Measurements from ENCODE around the gene RPAP3. TPM values are rescaled to one million over a fixed set of nuclear protein-coding genes. Genes with fewer than 3 reads are reported as not detected.

The RPAP3 gene
- total and polyA plus RNA-seq, 4 donors, result 4.6 to 22.7 (median 13.2) TPM

DNA sequence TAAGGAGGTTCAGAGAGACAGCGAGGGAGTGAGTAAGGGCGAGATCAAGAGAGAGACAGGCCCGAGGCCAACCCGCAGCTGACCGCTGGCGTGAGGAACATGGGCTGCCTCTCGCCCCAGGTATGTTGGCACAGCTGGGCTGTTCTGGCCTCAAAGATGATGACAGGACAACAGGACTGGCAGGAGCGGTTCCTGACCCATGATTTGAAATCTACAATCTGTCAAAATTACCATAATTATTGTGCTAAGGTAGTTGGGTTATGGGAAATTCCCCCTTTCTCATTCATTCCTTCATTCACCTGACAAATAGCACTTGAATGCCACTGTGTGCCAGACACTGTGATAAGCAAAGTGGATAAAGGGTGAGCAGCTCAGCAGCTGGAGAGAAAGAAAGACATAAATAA, 24.5 kb upstream of the RPAP3 start:
- Histone ChIP-seq H3K4me3 (ENCODE audit: low read length in 2 of 2) (no peak overlapping the region), H3K27ac (ENCODE audit: low read depth in 1 of 2, low read length in 2 of 2) (no peak overlapping the region), H3K27me3 (ENCODE audit: control insufficient read depth in 1 of 2, insufficient read depth in 2 of 2, low read length in 1 of 2) (no peaks in the 10 kb centered on the region), H3K36me3 (ENCODE audit: control insufficient read depth in 1 of 2, insufficient read depth in 2 of 2, low read length in 1 of 2) (no peaks in the 10 kb centered on the region), H3K4me1 (ENCODE audit: control insufficient read depth in 1 of 2, insufficient read depth in 2 of 2, low read length in 2 of 2) (no peaks in the 10 kb centered on the region), H3K9me3 (ENCODE audit: control insufficient read depth, low read length) (no peaks in the 10 kb centered on the region)
- 72 to 77% methylated on average over 8 of the region's 8 CpGs for WGBS, 2 donors
- peak in 1 of 2 donors; percentile 26 for DNase-seq
- ATAC-seq (ENCODE audit: low FRiP score), result no peak
- intact Hi-C loops (cut with DNase I), result no loop called here

DNA sequence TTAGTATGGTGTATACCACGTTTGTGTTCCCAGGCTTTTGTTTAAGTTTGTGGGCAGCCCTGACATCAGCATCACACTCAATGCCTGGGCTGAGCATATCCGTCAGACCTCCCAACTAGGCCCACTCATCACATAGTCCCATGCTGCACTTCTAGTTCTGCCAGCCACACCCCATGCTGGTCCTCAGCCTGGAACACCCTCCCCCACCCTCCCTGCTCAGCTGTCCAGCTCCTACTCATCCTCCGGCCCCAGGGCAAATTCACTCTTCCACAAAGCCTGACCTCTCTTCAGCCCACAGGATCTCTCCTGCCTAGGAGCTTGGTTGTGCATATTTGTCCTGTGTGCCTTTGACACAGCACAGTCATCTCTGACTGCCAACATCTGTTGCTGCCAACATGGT, 23.4 kb upstream of the RPAP3 start:
- ATAC-seq (ENCODE audit: low FRiP score) (no peak), DNase-seq (peak in 1 of 2 donors; percentile 55)
- Histone ChIP-seq H3K27me3 (ENCODE audit: control insufficient read depth in 1 of 2, insufficient read depth in 2 of 2, low read length in 1 of 2) (no peaks in the 10 kb centered on the region), H3K9me3 (ENCODE audit: control insufficient read depth, low read length) (no peaks in the 10 kb centered on the region), H3K4me1 (ENCODE audit: control insufficient read depth in 1 of 2, insufficient read depth in 2 of 2, low read length in 2 of 2) (no peaks in the 10 kb centered on the region), H3K27ac (ENCODE audit: low read depth in 1 of 2, low read length in 2 of 2) (no peak overlapping the region), H3K4me3 (ENCODE audit: low read length in 2 of 2) (no peak overlapping the region), H3K36me3 (ENCODE audit: control insufficient read depth in 1 of 2, insufficient read depth in 2 of 2, low read length in 1 of 2) (no peaks in the 10 kb centered on the region)
- WGBS, 2 donors, result 68 to 75% methylated on average over 3 of the region's 3 CpGs
- intact Hi-C loops (cut with DNase I), result no loop called here

DNA sequence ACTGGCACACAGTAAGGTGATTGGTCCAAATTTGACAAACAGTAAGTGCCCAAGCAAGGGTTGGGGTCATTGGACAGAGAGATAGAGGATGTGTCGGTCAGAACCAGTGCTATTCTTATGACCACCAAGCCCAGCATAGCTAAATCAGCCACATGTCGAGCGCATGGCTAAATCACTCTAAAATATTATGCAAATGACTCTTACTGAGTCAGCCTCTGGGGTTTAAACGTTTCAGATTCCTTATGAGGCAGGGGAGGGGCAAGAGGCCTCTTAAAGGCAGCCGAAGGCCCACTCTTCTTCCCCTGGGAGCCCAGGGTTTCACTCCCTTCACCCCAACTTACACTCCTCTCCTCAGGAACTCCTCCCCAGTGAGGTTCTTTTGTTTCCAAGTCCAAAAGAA, 20.1 kb upstream of the RPAP3 start:
- DNase-seq, result no peak
- no peak for ATAC-seq (ENCODE audit: low FRiP score)
- no peak overlapping the region for H3K27ac ChIP-seq (ENCODE audit: low read depth in 1 of 2, low read length in 2 of 2)
- H3K4me1 ChIP-seq (ENCODE audit: control insufficient read depth in 1 of 2, insufficient read depth in 2 of 2, low read length in 2 of 2), result no peaks in the 10 kb centered on the region
- no peak overlapping the region for H3K4me3 ChIP-seq (ENCODE audit: low read length in 2 of 2)
- 58 to 63% methylated on average over 5 of the region's 5 CpGs for WGBS, 2 donors
- H3K9me3 ChIP-seq (ENCODE audit: control insufficient read depth, low read length), result no peaks in the 10 kb centered on the region
- H3K27me3 ChIP-seq (ENCODE audit: control insufficient read depth in 1 of 2, insufficient read depth in 2 of 2, low read length in 1 of 2), result no peaks in the 10 kb centered on the region
- no peaks in the 10 kb centered on the region for H3K36me3 ChIP-seq (ENCODE audit: control insufficient read depth in 1 of 2, insufficient read depth in 2 of 2, low read length in 1 of 2)
- intact Hi-C loops (cut with DNase I), result no loop called here

- 78 to 90% methylated on average over 8 of the region's 8 CpGs for WGBS, 2 donors
- H3K4me1 ChIP-seq (ENCODE audit: control insufficient read depth in 1 of 2, insufficient read depth in 2 of 2, low read length in 2 of 2), result no peaks in the 10 kb centered on the region
- DNase-seq (no peak), ATAC-seq (ENCODE audit: low FRiP score) (no peak)
- H3K27me3 ChIP-seq (ENCODE audit: control insufficient read depth in 1 of 2, insufficient read depth in 2 of 2, low read length in 1 of 2), result no peaks in the 10 kb centered on the region
- H3K27ac ChIP-seq (ENCODE audit: low read depth in 1 of 2, low read length in 2 of 2), result no peak within 1 kb of the TSS
- intact Hi-C loops (cut with DNase I), result no loop called here
- no peak within 1 kb of the TSS for H3K4me3 ChIP-seq (ENCODE audit: low read length in 2 of 2)
- H3K36me3 ChIP-seq (ENCODE audit: control insufficient read depth in 1 of 2, insufficient read depth in 2 of 2, low read length in 1 of 2), result no peaks in the 10 kb centered on the region
- H3K9me3 ChIP-seq (ENCODE audit: control insufficient read depth, low read length), result no peaks in the 10 kb centered on the region
Observed at GRCh38 chr12:47725091-47725772, 19.4 kb upstream of the RPAP3 start, which contains the start of gene ENDOU. Gene ENDOU (minus strand): TSS chr12:47725490. CDS start chr12:47725413, 77 bp downstream.

- WGBS, 2 donors, result 23 to 24% methylated on average over 5 of the region's 5 CpGs
- intact Hi-C loops (cut with DNase I), result no loop called here
- H3K27ac ChIP-seq (ENCODE audit: low read depth in 1 of 2, low read length in 2 of 2), result no peak overlapping the region
Observed at GRCh38 chr12:47722941-47723631, 17.3 kb upstream of the RPAP3 start.

DNA sequence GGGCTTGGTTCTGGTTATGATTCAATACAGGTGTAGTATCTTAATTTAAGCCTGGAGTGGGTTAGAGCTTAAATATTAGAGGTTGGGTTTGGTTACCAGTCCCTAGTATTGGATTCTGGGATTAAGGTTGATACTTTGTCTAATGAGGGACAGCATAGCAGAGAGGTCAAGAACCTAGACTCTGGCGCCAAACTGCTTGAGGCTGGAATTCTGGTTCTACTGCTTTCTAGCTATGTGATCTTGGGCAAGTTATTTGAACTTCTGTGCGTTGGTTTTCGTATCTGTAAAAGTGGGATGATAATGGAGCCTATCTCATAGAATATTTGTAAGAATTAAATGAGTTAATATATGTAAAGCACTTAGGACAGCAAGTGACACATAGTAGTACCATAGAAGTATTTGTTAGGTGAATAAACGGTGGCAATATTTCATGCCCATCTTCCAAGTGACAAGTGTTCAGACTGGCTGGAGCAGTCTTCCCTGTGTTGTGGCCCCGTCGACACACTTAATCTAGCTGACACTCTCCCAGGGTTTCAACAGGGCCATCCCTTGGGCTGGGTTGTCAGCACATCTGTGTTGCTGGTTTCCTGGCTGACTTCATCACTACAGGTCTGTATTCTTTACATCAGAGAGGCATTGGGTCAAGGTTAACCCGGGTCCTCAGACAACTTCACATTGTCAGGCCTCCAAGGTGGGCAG, 16.5 kb upstream of the RPAP3 start:
- 83 to 88% methylated on average over 7 of the region's 7 CpGs for WGBS, 2 donors
- DNase-seq (no peak), ATAC-seq (ENCODE audit: low FRiP score) (no peak)
- Histone ChIP-seq H3K27me3 (ENCODE audit: control insufficient read depth in 1 of 2, insufficient read depth in 2 of 2, low read length in 1 of 2) (no peaks in the 10 kb centered on the region), H3K9me3 (ENCODE audit: control insufficient read depth, low read length) (no peaks in the 10 kb centered on the region), H3K36me3 (ENCODE audit: control insufficient read depth in 1 of 2, insufficient read depth in 2 of 2, low read length in 1 of 2) (no peaks in the 10 kb centered on the region), H3K27ac (ENCODE audit: low read depth in 1 of 2, low read length in 2 of 2) (no peak overlapping the region), H3K4me3 (ENCODE audit: low read length in 2 of 2) (no peak overlapping the region), H3K4me1 (ENCODE audit: control insufficient read depth in 1 of 2, insufficient read depth in 2 of 2, low read length in 2 of 2) (peaks cover 0 to under 1% of the 10 kb centered on the region in 2 donors)
- intact Hi-C loops (cut with DNase I), result no loop called here

More at GRCh38 chr12:47722941-47723631, 17.3 kb upstream of the RPAP3 start:
- Histone ChIP-seq H3K27me3 (ENCODE audit: control insufficient read depth in 1 of 2, insufficient read depth in 2 of 2, low read length in 1 of 2) (no peaks in the 10 kb centered on the region), H3K9me3 (ENCODE audit: control insufficient read depth, low read length) (no peaks in the 10 kb centered on the region), H3K4me3 (ENCODE audit: low read length in 2 of 2) (no peak overlapping the region), H3K36me3 (ENCODE audit: control insufficient read depth in 1 of 2, insufficient read depth in 2 of 2, low read length in 1 of 2) (no peaks in the 10 kb centered on the region), H3K4me1 (ENCODE audit: control insufficient read depth in 1 of 2, insufficient read depth in 2 of 2, low read length in 2 of 2) (no peaks in the 10 kb centered on the region)
- DNase-seq, result no peak
- no peak for ATAC-seq (ENCODE audit: low FRiP score)

- Histone ChIP-seq H3K27ac (ENCODE audit: low read depth in 1 of 2, low read length in 2 of 2) (no peak overlapping the region), H3K4me1 (ENCODE audit: control insufficient read depth in 1 of 2, insufficient read depth in 2 of 2, low read length in 2 of 2) (peaks cover 0 to 1% of the 10 kb centered on the region in 2 donors), H3K36me3 (ENCODE audit: control insufficient read depth in 1 of 2, insufficient read depth in 2 of 2, low read length in 1 of 2) (no peaks in the 10 kb centered on the region), H3K4me3 (ENCODE audit: low read length in 2 of 2) (no peak overlapping the region), H3K9me3 (ENCODE audit: control insufficient read depth, low read length) (no peaks in the 10 kb centered on the region), H3K27me3 (ENCODE audit: control insufficient read depth in 1 of 2, insufficient read depth in 2 of 2, low read length in 1 of 2) (no peaks in the 10 kb centered on the region)
- ATAC-seq (ENCODE audit: low FRiP score) (no peak), DNase-seq (no peak)
- intact Hi-C loops (cut with DNase I), result no loop called here
- WGBS, 2 donors, result 92 to 93% methylated on average over 9 of the region's 9 CpGs
Observed at GRCh38 chr12:47721431-47721973, 15.7 kb upstream of the RPAP3 start.

GRCh38 chr12:47718531-47718930, 12.7 kb upstream of the RPAP3 start:
- intact Hi-C loops (cut with DNase I), result loop anchor here in 1 of 2 donors (10.0 kb wide), 1 partner anchor 236 kb away; no protein-coding TSS in a partner anchor
- Histone ChIP-seq H3K4me3 (ENCODE audit: low read length in 2 of 2) (no peak overlapping the region), H3K27me3 (ENCODE audit: control insufficient read depth in 1 of 2, insufficient read depth in 2 of 2, low read length in 1 of 2) (no peaks in the 10 kb centered on the region), H3K4me1 (ENCODE audit: control insufficient read depth in 1 of 2, insufficient read depth in 2 of 2, low read length in 2 of 2) (peaks cover 0 to 3% of the 10 kb centered on the region in 2 donors), H3K27ac (ENCODE audit: low read depth in 1 of 2, low read length in 2 of 2) (peak overlapping the region in 1 of 2 donors; percentile 64), H3K36me3 (ENCODE audit: control insufficient read depth in 1 of 2, insufficient read depth in 2 of 2, low read length in 1 of 2) (no peaks in the 10 kb centered on the region), H3K9me3 (ENCODE audit: control insufficient read depth, low read length) (no peaks in the 10 kb centered on the region)
- no peak for ATAC-seq (ENCODE audit: low FRiP score)
- 63 to 85% methylated on average over 1 of the region's 1 CpG for WGBS, 2 donors
- DNase-seq, result no peak

Measured in aorta (tissue), 5 donors.